GM20000 (cell line): ENCODE results near the gene AP2A1.
"Not testable (repeated sequence)": the region's sequence is repeated elsewhere in the genome, so short reads cannot be mapped to it uniquely, and the experiment has no call there.

Experiments used
- DNase-seq: peaks from one replicate; pipeline ENCODE4 v3.0.0; 2012; ENCODE audit warnings: low spot score
- CTCF ChIP-seq: IDR thresholded peaks from 2 replicates; pipeline ENCODE4 v1.5.1; 2012; ENCODE audit warnings: mild to moderate bottlenecking, control low read depth; ENCODE audit errors: extremely low read depth, missing control alignments

AP2A1 gene

GRCh38 chr19:49817964-49818648 is 51.3 kb downstream of the AP2A1 start, which contains the start of gene MED25:
Gene MED25, plus strand, starts transcription at chr19:49818289. Its CDS starts 53 bp downstream, at chr19:49818342.
- no peak for TF ChIP-seq CTCF
- peak; percentile 93 for DNase-seq

- DNase-seq = no peak
- no peak for TF ChIP-seq CTCF
These were observed 52.0 kb downstream of the AP2A1 start for GRCh38 chr19:49818649-49819370.

- DNase-seq = not testable (repeated sequence)
These were observed 52.8 kb downstream of the AP2A1 start for GRCh38 chr19:49819452-49820115.

GRCh38 chr19:49820125-49820524 is 53.3 kb downstream of the AP2A1 start:
- no peak for TF ChIP-seq CTCF
- DNase-seq = no peak

- no peak for TF ChIP-seq CTCF
- DNase-seq = no peak
These were observed 56.7 kb downstream of the AP2A1 start for GRCh38 chr19:49823472-49823871.

- no peak for DNase-seq
- TF ChIP-seq CTCF = no peak
These were observed 57.9 kb downstream of the AP2A1 start for GRCh38 chr19:49824662-49825061.

GRCh38 chr19:49827034-49827433 is 60.2 kb downstream of the AP2A1 start:
- no peak for DNase-seq

More at GRCh38 chr19:49827034-49827433, 60.2 kb downstream of the AP2A1 start:
- no peak for TF ChIP-seq CTCF
